ENCODE results near the gene RUVBL1.

Gene RUVBL1

DNA sequence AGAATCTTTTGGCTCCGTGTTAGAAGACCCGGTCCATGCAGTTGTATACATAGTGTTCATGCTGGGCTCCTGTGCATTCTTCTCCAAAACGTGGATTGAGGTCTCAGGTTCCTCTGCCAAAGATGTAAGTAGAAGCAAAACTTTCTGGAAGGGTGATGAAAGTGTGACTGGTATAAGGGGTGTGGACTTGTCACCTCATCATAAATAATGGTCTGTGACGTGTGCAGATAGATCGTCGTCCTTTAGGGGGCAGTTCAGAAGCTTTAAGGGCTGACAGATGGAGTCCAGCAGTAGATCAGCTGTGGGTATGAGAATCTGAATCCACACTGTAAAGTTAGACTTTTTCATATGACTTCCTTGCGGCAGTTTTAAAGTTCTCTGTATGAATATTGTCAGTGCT lies 56.1 kb downstream of the RUVBL1 start:
- peak; percentile 63 for DNase-seq (ENCODE audit: low spot score)

DNA sequence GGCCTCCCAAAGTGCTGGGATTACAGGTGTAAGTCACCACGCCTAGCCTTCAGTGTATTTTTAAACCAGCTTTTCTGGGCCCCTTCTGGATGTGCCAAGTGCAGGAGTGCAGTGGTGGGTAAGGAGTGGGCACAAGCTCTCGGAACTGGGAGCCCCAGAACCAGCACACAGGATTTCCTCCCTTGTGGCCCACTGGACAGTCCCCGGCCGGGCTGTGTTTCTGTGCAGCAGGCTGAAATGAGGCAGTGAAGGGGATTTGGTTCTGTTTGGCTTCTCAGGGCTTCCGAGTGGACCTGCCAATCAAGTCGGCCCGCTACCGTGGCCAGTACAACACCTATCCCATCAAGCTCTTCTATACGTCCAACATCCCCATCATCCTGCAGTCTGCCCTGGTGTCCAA lies 56.9 kb downstream of the RUVBL1 start:
- DNase-seq (ENCODE audit: low spot score): no peak

DNA sequence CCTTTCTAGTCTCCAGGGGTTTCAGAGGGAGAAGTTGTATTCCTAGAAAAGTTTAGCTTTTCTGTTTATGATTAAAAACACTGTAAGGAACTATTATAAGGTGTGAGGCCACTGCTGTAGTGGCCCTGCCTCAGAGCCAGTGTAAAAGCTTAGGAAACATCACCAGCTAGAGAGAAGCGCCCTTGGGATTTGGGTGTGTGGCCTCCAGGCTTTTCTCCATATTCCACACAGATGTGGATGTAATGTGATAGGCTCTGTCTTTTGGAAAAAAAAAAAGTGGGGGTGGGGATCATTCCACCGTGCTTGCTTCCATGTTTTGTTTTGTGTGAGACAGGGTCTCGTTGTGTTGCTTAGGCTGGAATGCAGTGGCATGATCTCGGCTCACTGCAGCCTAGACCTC lies 57.5 kb downstream of the RUVBL1 start:
- no peak for DNase-seq (ENCODE audit: low spot score)

DNA sequence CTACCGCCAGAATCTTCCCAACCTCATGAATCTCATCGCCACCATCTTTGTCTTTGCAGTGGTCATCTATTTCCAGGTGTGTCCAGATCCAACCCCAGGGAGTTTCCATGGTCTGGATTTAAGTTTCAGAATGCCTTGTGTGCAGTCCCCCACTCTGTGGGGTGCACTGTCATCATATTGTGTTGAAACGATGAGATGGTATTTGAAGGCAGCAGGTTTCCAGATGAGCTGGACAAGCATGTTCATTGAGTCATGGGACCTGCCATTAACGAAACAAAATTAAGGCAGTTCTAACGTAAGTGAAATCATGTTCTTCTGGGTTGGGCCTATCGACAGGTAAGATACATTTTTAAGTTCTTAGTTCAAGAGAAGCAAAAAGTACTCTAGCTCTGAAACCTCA lies 58.6 kb downstream of the RUVBL1 start:
- no peak for DNase-seq (ENCODE audit: low spot score)

DNA sequence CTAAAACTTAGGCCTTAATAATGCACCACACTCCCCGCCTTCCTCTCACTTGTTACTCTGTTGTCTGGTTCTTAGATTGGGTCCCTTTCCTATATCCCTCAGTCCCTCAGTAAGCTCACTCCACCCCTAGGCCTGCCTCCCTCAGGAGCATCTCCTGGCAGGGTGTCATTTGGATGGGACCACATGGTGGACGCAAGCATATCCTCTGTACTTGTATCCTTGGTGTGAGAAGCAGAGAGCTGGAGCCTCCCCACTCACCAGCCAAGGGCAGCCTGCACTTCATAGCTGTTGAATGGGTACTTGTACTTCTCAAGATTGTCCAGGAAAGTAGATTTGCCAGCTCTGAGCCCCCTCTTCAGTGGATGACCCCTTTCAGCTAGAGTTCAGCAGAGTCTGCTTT lies 59.7 kb downstream of the RUVBL1 start:
- DNase-seq (ENCODE audit: low spot score): no peak

DNA sequence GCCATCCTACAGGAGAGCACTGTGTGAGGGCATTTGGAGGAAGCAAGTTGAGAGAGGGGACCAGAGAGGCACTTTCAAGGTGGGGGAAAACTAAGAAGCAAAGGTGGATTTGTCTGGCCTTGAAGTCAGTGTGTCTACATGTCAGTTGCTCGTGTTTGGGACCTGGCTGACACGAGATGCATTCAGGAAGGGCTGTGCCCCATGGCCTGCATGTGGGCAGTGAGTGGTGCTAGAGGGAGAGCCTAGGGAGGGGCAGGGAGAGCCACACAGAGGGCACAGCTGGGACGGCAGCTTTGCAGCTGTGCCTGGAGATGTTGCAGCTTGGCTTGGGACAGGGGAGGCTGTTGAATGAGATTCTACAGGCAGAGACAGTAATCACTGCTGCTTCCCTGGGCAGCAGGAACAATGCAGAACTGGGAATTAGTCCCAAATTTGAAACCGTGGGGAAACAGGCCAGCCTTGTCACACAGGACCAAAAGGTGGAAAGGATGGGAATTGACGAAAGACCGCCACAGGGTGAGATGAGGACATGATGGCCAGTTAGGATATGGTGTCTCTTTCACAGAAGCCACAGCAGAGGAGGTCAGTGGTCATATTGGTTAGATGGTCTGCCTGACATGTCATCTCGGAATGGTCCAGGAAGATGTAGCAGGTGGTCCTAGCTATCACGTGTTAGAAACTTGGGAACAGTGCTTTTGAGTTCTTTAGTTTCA lies 61.4 kb downstream of the RUVBL1 start:
- no peak for DNase-seq (ENCODE audit: low spot score)

DNA sequence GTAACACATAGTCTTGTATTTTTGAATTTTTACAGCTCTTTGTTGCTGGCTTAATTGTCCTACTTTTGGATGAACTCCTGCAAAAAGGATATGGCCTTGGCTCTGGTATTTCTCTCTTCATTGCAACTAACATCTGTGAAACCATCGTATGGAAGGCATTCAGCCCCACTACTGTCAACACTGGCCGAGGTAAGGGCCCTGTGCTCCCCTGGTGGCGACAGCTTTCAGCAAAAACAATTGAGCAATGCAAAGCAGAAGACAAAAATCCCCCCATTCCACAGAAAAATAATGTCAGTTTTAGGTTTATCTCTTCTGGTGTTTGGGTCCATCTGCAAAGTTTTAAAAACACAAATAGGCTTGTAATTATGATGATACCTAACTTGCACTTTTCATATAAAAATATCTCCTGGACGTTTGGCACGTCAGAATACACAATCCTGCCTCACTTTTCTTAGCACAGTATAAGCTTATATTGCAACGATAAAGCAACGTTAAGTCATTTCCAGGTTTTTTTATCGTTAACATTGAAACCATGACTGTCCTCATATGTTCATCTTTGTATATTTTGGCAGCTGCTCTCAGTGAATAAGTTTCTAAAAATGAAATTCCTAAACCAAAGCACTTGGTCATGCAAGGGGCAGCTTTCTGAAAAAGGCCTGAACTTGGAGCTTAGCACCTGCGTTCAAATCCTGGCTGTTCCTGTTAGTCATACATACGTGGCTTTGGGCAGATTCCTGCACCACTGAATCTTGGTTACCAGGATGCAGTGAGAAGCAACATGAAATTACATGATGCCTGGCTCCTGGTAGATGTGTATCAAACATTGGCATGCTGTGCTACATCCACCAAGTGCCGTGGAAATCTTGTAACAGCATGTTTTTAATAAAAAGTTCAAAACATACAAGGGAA lies 62.9 kb downstream of the RUVBL1 start:
- peak; percentile 75 for DNase-seq (ENCODE audit: low spot score)

DNA sequence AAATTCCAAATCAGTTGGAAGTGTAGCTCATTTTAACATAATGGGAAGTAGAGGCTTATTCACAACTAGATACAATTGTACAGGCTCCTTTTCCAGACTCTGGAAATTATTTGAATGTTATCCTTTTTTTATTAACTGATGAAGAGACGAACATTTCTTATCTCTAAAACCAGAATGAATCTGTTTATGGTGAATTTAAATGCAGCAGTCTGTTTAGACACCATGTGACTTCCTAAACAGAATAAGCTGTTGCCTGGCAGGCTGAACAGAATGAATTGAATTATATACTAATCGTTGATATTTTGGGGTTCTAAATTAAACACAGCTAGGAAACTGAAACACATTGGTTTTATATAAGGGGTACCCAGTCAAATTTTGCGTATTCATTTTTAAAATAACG lies 67.4 kb downstream of the RUVBL1 start:
- no peak for DNase-seq (ENCODE audit: low spot score)

DNA sequence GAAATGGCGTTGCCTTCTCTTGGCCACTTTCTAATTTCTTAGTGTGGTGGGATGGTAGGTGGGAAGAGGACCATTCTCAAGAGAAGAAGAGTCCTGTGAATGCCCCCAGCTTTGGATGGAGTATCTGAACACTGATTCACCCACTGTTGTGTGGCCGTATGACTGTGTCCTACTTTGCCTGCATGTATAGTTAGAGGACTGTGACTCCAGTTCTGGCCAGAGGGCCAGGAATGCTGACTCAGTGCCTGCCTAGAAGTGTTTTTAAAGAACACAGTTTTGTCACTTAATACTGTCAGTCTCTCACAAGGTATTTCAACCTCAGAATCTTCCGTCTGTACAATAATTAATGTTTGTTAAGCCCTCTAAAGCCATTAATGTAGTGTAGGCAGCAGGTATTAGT lies 69.2 kb downstream of the RUVBL1 start:
- peak; percentile 92 for DNase-seq (ENCODE audit: low spot score)

DNA sequence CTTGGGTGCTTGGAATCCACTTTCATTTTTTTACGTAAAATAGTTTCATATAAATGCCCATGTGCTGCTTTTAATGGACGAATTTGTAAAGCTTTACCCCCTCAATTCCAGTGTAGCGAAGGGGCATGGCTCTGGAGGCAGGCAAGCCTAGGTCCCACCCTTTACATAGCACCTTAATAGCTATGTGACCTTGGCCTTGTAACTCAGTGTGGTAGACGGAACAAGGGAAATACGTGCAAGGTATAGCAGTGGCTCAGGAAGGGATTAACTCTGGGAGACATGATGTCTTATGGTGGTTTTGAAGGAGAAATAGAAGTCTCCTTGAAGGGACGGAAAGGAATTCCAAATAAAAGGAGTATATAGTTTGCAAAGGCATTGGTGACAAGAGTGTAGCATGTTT lies 70.0 kb downstream of the RUVBL1 start:
- peak; percentile 28 for DNase-seq (ENCODE audit: low spot score)

DNA sequence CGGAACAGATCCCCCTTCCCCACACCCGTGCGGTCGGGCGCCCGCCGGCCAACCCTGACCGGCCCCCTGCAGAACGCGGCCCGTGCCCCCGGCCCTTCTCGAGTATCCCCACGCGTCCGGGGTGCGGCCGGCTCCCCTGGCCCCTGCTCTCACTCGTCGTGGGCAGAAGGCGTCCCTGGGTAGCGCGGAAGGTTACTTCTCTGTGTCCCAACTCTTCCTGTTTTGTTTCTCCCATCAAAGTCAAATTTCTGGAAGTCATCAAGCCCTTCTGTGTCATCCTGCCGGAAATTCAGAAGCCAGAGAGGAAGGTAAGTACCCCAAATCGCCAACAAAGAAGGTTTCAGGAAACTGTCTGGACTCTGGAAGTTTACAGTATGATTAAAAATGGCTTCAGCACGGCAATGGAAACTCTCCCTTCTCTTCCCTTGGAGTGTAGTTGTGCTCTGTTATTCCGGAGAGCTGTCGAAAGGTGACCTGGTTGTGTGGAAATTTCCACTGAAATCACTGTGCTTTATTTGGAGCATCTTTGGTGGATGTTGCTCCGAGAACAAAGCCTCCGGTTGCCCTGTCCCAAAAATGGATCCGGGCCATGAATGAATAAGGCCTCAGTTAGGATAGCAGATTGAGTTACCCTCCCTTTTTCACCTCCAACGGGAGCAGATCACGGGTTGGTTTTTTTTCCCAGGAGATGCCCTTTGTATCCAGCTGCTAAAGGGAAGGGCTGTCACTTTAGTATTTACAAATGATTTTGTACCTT lies 70.8 kb downstream of the RUVBL1 start:
- peak; percentile 53 for DNase-seq (ENCODE audit: low spot score)

DNA sequence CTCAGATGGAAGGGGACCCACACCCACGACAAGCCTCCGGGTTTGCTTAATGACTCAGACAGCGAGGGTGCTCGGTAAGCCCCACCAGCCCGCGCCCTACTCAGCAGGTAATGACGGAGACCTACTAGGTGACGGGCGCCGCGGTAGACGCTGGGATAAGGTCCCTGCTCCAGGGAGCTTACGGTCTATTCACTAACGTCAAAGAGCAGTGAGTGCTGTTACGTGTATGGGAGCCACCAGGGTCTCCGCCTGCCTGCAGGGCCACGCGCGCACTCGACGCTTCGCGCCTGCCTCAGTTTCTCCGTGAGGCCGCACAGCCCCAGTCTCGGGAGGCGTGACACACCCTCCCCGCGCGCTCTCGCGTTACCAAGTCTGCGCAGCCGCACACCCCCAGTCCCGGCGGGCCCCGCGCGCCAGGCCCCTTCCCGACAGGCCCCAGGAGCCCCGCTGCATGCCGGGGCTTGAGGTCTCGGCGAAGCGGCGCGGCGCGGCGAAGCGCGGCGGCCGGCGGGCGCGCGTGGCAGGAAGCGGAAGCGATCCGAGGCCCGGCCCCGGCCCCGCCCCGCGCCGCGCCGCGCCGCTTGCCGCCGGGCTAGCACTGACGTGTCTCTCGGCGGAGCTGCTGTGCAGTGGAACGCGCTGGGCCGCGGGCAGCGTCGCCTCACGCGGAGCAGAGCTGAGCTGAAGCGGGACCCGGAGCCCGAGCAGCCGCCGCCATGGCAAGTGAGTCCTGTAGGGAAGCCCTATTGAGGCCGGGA lies 71.6 kb downstream of the RUVBL1 start, which contains the start of gene SEC61A1:
TSS of gene SEC61A1 (plus strand) at position 601 of the 758 bp plus-strand sequence. CDS start at position 717, 116 bp downstream.
- peak; percentile 92 for DNase-seq (ENCODE audit: low spot score)

DNA sequence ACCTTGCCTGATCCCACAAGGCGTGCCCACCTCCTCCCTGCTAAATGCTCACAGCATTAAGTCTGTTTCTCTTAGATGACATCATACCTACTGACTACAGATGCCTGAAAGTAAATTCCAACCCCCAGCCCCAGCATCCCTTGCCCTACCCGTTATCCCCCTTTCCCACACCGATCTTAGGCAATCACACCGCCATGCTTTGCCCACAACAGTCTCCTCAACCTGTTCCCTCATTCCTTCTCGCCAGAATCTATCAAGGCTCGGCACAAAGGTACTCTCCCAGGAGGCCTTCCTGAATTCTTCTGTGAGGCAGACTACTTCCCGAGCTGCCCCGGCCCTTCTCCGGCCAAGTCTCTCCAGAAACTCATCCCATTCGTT lies 72.2 kb downstream of the RUVBL1 start:
- peak; percentile 34 for DNase-seq (ENCODE audit: low spot score)

DNA sequence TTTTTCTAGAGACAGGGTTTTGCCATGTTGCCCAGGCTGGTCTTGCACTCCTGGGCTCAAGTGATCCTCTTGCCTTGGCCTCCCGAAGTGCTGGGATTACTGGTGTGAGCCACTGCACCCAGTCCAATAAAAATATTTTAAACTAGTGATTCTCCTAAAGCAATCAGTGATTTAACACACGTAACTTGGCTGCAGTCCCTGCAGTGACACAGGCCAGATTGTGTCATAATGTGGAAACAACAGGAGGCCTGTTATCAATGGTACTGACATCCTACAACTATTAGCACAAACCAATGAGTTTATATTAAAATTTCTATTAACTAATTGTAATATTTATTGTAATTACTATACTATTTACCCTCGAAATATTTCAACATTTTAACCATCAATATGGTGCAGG lies 73.0 kb downstream of the RUVBL1 start:
- no peak for DNase-seq (ENCODE audit: low spot score)

DNA sequence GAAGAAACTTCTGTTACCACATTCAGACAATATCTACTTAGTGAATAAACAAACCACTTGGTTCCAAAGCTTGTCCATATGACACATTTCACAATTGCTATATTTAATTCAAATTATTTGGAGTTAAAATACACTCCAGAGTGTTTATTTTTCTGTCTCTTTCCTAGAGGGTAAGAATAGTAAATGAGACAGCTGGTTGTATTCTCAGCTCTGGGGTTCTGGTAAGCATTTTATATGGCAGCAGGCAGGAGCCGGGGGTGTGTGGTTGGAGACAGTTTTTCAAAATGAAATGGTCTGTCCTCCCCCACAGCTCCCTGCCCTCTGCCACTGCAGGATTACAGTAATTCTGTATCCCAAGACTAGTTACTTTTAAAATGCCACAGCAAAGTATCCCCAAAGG lies 82.3 kb downstream of the RUVBL1 start:
- no peak for DNase-seq (ENCODE audit: low spot score)

DNA sequence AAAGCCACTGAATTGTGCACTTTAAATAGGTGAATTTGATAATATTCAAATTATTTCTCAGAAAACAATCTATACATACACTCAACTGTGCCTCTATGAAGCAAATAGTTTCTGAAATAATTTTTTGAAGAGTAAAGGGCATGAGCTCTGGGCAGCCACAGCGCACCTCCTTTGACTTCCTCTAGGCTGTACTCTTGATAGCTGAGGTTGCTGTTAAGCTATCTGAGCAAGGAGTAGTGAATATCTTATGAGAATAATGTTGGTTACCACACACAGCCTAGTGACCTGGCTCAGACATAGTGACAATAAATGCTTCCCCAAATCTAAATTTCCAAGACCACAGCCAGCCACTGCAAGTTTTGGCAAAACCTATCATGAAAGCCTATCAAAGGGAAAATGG lies 83.0 kb downstream of the RUVBL1 start:
- DNase-seq (ENCODE audit: low spot score): no peak

DNA sequence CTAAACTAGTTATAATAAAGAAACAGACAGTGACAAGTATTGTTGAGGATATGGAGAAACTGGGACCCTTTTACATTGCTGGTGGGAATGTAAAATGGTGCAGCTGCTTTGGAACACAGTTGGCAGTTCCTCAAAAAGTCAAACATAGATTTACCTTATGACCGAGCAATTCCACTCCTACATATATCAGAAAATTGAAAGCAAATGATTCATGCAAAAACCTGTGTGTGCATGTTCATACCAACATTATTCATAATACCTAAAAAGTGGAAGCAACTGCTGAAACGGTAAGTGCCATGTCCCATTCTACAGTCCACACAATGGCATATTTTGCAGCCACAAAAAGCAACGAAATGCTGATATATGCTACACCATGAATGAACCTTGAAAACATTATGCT lies 83.6 kb downstream of the RUVBL1 start:
- no peak for DNase-seq (ENCODE audit: low spot score)

DNA sequence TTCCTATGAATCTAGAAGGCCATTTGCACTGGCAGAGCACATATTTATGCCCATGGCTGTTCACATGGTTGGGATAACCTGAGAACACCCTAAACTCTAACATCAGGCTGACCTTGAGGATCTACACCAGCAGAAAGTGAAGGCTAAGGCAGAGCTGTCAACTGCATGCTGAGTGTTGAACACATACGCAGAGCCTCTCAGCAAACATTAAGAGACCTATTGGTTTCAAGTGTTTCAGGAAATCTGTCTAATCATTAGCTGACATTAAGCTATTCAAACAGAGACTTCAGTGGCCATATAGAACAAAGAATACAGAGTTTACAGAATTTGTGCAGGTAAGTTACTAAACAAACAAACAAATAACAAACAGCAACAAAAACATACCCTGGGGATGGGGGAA lies 87.5 kb downstream of the RUVBL1 start:
- DNase-seq (ENCODE audit: low spot score): no peak

DNA sequence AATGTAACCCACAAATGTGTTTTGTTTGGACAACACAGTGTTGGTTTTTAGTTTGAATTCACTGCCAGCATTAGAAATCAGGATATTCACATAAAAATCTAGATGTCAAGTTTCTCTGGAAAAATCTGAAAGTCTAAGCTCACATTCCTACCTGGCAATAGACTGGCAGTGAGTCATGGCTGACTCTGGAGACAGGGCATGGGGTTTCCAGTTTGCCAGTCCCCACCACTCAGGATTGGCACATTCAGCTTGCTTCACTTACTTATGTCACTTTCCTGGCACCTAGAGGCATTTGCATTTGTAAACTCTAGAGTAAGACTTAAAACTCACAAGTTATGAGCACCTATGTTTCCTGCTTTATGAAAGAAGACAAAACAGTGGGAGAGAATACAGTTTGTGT lies 90.5 kb downstream of the RUVBL1 start:
- no peak for DNase-seq (ENCODE audit: low spot score)
